ENCODE results near the gene EEFSEC.

Gene EEFSEC

DNA sequence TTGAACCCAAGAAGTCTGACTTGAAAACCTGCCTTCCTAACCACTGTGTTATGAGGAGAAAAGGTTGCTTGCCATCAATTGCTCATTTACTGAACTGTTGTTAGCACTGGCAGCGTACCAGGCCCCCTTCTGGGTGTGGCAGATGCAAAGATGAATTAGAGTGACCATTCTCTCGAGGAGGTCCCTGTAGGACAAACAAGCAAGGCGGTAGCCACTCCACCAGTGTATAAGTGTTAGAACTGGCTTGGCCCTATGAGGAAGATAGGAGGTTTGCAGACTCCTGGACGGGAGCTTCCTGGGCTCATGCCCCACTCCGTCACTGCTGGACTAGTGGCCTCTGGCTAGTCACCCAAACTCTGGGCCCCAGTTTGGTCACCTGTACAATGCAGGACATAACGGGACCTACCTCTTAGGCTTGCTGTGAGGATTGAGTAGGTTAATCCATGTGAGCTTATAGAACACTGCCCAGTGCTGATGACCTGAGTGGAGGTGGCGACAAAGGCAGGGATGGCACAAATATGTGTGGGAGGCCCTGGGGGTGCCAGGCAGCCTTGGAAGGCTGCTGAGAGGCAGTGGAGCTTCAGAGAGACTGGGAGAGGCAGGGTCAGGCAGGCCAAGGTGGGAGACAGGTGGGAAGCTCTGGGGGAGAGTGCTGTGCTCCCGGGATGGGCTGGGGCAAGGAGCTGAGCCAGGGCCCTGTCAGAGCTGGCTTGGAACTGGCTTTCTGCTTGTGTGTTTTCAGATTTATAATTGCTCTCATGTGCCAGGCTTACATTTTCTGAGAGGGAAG, 167.5 kb downstream of the EEFSEC start:
- DNase-seq, result no peak

DNA sequence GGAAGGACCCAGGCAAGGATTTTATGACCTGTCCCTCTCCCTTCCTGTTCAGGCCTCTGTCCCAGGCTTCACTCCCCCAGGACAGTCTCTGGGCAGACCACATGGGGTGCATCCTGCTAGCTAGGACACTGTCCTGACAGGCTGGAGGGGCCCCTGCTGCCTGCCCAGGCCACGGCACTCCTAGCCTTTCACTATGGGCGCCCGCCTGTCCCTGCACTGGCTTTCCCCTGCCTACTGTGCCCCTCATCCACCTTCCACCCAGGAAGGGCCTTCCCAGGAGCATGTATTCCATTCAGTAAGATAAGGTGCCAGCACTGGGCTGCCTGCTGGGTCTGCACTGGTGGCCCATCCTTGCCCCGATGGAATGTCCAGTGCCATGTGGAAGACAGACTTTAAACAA, 168.1 kb downstream of the EEFSEC start:
- no peak for DNase-seq

- DNase-seq, result peak; percentile 25
Observed at GRCh38 chr3:128322030-128323022, 169.0 kb downstream of the EEFSEC start.

- no peak for DNase-seq
Observed at GRCh38 chr3:128323206-128324081, 170.2 kb downstream of the EEFSEC start.

GRCh38 chr3:128324911-128325592, 171.8 kb downstream of the EEFSEC start:
- DNase-seq, result no peak

- no peak for DNase-seq
Observed at GRCh38 chr3:128326051-128326823, 173.0 kb downstream of the EEFSEC start.

DNA sequence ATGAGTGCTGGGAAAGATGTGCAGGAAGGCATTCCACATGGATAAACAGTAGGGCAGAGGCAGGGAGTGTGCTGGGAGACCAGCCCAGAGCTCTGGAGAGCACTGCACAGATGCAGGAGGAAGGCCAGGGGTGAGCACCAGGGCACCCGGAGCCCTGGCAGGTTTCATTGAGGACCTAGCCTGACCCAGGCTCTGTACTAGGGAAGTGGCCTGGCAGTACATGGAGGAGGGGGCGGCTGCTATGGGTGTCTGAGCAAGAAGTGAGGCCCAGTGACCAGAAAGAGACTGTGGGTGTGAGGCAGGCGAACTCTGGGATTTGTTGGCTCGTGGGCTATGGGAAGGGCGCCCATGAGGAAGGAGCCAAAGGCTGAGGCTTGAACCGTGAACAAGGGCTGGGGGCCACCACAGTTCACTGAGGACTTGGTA, 174.3 kb downstream of the EEFSEC start:
- DNase-seq, result no peak

GRCh38 chr3:128328546-128329458, 175.5 kb downstream of the EEFSEC start:
- no peak for DNase-seq

GRCh38 chr3:128329491-128330213, 176.4 kb downstream of the EEFSEC start:
- no peak for DNase-seq

- no peak for DNase-seq
Observed at GRCh38 chr3:128330214-128330842, 177.0 kb downstream of the EEFSEC start.

- DNase-seq, result no peak
Observed at GRCh38 chr3:128334086-128334645, 180.9 kb downstream of the EEFSEC start.

DNA sequence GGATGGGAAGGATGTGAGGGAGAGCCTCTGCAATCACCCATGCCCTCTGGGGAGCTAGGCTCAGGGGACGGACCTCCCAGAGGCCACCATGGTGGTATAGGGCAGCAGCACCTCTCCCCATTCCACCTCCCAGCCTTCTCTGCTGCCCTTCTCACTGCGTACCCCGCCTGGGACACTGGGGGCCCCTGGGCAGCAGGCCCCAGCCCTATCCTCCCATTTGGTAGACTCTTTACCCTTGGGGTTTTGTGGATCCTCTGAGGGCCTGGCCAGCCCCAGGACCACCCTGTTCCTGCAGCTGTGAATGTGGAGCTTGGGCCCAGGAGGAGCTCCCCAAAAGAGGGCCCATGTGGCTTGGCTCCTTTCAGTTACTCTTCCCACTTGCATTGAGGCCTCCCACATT, 181.5 kb downstream of the EEFSEC start:
- no peak for DNase-seq

DNA sequence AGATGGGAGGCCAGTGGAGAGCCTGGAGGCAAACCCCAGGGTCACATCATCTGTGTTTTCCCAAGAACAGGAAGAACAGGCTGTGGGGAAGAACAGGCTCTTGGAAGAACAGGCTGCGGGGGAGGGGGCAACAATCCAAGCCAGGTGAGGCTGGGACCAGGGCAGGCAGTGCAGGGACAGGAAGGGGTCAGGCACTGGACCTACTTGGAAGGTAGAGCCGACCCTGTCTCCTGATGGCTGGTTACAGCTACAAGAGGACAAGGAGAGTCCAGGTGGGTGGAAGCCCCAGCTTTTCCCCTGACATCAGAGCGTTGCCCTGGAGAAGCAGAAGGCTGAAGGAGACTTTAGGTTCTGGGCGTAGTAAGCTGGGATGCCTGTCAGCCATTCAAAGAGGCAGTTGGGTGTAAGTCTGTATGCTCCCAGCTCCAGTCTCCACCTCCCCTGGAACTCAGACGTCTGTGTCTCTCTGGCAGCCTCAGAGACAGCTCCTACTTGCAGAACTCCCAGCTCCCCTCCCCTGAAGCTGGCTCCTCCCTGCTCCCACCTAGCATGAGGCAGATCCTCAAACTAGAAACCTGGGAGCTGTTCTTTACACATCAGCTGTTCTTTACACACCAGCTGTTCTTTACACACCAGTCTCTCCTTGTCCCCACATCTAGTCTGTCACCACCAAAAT, 182.5 kb downstream of the EEFSEC start:
- DNase-seq, result no peak

DNA sequence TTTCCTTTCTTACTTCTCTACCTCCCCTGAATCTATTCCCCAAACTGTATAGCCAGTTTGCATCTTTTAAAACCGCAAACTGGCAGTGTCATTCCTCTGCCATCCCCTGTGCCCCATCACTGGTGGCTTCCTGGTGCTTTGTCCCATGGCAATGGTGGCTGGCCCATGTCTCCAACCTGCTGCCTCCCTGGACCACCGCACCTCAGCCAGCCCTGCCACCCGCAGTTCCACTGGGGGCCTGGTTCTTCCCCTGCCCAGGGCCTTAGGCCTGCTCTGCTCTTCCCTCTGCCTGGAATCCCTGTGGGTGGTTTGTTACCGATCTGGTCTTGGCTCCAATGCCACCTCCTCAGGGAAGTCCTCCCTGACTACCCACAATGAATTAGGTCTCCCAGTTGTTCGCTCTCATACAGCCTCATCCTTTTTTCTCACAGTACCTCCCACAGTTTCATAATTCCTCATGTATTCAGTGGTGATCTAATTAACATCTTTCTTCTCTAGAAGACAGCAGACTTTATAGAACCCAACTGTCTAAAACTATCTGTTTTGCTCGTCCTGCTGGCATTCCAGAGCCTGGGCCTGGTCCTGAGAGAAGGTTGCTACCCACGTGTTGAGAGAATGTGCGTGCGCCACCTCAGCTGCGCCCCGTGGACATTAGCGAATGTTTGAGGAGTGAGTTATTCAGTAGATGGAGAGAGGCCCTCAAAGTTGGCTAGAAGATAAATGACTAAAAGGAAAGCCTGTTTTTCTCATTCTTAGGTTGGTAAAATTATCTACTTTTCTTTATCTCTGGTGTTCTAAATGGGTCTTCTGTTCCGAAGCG, 183.3 kb downstream of the EEFSEC start:
- no peak for DNase-seq

GRCh38 chr3:128337305-128337704, 184.0 kb downstream of the EEFSEC start:
- no peak for DNase-seq

- no peak for DNase-seq
Observed at GRCh38 chr3:128338536-128339330, 185.5 kb downstream of the EEFSEC start.

Data from MV-4-11 (cell line).